Activated gamma-delta T cell treated with Interleukin-2 at 50 U/mL for 16 hours (primary cell): ENCODE results near the gene MYO1D.

ENCODE experiments used
- DNase-seq: peaks from one replicate; pipeline ENCODE4 v3.0.0-alpha.2; 2020

Gene MYO1D

DNA sequence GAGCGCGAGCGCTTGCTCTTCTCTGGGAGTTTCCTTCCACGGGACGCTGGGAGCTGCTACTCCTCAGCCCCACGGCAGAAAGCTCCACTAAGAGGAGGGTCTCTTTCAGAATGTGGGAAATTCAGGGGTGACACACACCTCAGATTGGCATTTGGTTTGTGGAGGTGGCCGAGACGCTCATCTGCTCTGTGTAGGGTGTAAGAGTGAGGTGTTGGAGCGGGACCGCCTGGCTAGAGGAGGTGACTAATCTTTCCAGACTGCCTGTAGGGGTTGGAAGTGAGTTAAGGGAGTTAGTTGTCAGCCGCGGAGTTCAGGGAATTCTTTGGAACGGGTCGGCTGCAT, 431.9 kb downstream of the MYO1D start:
- DNase-seq = peak; percentile 10

GRCh38 chr17:32444301-32445073, 432.4 kb downstream of the MYO1D start, which contains the start of gene PSMD11:
TSS of gene PSMD11 (plus strand) at chr17:32444510. CDS start at chr17:32444524, 14 bp downstream.
- DNase-seq = peak; percentile 99

DNA sequence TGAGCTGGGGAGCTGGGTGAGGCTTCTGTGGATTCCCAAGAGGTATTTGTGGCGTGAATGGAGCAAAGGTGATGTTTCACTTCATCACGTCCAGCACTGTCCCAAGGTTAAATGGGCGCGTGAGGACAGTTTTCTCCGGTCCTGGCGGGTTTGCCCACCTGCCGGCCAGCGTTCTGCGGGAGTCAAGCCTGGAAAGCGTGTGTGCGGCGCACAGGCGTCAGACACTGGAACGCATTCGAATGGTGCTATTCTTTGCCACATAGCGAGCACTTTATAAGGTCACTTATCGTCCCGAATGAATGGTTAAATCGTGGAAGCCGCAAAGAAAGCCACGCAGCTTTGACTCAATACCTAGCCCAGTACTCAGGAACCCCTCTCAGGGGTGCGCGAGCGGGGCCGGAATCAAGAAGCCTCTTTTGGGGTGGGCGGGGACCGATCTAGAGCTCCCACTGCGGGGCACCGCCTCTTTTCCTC, 433.1 kb downstream of the MYO1D start:
- no peak for DNase-seq
